Inflammatory macrophage treated with lipopolysaccharide for 1 hour (primary cell): Measurements from ENCODE around the gene HEATR1.
"Not testable (repeated sequence)": the region's sequence is repeated elsewhere in the genome, so short reads cannot be mapped to it uniquely, and the experiment has no call there.

ENCODE experiments used
- DNase-seq, 2 donors: peaks; one replicate each; pipeline ENCODE4 v3.0.0-alpha.2; 2020 to 2022

Gene HEATR1

DNA sequence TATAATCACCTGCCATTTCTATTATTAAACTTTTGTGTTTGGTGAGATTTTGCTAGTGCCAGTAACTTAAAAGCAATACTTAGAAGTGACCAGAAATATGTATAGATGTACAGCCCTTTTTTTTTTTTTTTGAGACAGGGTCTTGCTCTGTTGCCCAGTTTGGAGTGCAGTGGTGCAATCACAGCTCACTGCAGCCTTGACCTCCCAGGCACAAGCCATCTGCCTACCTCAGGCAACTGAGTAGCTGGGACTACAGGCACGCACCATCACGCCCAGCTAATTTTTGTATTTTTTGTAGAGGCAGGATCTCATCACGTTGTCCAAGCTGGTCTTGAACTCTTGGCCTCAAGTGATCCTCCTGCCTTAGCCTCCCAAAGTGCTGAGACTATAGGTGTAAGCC lies 23.9 kb downstream of the HEATR1 start:
- not testable (repeated sequence) for DNase-seq

- DNase-seq: no peak
Measured at GRCh38 chr1:236578661-236579060, 25.7 kb downstream of the HEATR1 start.

DNA sequence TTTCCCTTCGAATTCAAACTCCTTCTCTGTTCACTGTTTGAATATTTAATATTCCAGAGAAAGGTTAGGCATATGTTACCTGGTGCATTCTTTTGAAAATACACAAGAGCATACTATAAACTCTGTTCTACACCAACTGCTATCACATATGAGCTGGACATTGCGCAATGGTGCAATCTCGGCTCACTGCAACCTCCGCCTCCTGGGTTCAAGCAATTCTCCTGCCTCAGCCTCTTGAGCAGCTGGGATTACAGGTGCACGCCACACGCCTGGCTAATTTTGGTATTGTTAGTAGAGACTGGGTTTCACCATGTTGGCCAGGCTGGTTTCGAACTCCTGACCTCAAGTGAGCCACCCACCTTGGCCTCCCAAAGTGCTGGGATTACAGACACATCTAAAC lies 27.3 kb downstream of the HEATR1 start:
- not testable (repeated sequence) for DNase-seq

DNA sequence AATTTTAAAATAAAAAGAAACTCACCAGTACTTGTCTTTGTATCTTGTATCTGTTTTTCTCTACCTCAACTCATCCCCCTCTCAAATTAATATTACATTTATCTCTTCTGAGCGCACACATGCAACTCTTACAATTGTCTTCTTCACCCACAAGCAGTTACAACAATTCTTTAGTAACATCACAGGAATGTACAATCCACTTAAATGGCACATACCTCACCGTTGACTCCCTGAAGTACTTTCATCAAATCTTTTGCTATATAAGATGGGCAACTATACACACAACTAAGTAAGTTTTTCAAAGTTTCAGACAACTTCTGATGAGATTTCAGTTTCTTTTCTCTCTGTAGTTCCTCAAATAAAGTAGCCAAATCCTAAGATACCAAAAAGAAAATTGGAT lies 28.3 kb downstream of the HEATR1 start:
- DNase-seq: no peak

GRCh38 chr1:236575523-236575922 lies 28.8 kb downstream of the HEATR1 start:
- no peak for DNase-seq

DNA sequence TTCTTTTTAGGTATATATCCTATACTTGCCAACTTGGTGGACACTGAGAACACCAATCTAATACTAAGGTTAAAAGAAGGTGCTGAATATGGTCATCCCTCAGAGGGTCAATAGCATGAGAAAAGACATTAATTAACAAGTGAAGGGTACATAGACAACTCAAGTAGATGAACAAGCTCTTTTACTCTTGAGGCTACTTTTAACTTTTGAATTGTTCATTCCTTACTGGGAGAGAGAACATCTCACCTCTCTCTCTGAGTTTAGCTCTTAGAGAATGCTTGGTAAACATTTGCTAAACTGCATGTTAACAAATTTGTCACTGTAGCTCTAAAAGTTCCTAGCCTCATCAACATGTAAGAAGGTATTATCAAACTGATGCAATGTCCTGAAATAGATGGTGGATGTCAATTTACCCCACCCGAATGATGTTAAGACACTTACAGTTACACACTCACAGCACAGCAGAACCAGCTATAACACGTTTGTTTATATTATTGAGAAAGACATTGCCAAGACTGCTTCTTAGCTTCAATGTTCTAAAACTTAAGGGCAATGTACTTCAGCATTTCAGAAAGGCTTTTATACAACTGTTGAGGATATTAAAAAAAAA lies 35.9 kb downstream of the HEATR1 start:
- DNase-seq: no peak

GRCh38 chr1:236565530-236565929 lies 38.8 kb downstream of the HEATR1 start:
- no peak for DNase-seq

- no peak for DNase-seq
Measured at GRCh38 chr1:236561976-236562375, 42.3 kb downstream of the HEATR1 start.

DNA sequence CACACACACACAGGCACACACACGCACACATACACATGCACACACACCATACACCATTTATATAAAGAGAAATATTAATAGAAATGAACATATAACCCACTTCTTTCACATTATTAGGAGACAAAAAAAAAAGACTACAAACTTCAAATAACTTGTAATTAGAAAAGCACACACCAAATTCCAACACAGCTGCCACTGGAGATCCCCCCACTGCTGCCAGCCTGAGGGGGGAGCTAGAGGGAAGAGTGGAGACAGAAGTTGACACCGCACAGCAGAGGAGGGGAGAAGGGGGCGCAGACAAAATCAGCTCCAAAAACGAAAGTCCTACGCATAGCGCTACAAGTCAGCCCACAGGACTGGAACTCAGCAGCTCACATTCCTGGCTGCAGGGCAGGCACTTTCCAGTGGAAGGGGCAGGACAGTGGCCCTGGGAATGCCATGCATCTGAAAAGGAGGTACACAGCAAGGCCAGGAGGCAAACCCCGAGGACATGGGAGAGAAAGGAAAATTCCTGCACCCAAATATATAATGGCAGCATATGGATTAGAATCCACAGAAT lies 44.0 kb downstream of the HEATR1 start:
- DNase-seq: no peak

GRCh38 chr1:236558846-236559245 lies 45.5 kb downstream of the HEATR1 start:
- DNase-seq: no peak

DNA sequence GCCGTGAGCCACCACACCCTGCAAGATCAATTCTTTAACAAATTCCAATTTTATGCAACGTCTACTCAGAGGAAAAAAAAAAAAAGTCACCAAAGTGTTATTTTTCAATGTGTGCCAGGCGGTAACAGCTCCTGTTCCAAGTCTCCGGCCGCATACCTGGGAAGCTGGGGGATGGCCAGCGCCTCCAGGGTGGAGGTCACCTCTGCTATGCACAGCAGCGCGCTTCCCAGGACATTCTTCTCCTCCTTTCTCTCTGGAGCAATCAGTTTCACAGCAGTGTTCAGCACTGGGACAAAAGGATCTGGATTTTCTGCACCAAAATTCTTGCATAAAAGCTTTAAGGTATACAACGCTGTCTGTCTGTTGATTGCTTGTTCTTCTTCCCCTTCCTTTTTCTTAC lies 46.2 kb downstream of the HEATR1 start:
- no peak for DNase-seq

DNA sequence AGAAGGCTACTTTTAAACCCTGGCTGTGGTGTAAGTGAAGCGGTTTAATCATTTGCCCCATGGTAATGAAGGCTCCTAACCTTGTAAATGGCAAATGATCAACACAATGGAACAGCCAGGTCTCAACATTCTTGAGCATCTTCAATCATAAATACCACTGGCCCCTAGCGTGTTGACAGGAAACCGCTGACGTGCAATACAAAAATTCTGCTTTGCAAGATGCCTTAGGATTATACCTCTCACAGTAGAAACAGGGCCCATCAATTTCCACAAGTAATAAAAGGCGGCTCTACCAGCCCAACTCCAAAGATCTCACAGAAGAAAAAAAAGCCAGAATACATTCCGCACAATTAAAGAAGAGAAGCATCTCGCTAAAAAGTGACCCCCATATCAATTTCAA lies 47.7 kb downstream of the HEATR1 start:
- DNase-seq: no peak

DNA sequence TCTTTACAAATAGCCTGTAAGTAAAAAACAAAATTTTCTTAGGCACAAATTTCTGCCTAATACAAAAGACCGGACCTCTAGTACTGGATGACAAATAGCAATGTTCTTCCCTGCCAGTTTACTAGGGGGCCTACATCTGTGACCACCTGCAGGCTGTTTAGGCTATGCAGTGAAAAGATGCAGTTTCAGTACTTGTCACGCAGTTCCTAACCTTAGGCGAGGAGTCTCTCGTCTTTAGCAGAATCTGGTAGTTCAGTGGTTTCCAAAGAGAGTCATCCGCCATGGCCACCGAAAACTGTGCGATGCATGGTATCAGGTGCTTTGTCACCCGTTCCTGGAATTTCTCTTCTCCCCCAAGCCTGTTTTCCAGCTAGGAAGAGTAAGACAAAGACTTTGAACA lies 50.9 kb downstream of the HEATR1 start:
- DNase-seq: no peak

DNA sequence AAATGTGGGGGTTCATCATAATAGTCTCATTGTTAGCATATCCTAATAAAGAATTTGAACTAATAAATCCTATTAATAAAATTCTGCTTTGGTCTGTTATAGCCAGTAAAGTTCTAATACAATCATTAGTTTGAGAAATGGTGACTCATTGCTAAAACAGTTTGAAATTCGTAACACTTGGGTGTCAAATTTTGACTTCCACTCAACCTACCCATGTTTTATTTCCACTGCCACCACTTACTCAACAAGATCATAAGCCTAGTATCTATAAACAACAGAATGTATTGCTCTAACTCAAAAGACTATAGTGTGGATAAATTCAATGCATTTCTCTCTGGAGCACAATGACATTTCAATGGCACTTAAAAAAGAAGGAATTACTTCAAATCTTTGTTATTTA lies 51.4 kb downstream of the HEATR1 start:
- no peak for DNase-seq

DNA sequence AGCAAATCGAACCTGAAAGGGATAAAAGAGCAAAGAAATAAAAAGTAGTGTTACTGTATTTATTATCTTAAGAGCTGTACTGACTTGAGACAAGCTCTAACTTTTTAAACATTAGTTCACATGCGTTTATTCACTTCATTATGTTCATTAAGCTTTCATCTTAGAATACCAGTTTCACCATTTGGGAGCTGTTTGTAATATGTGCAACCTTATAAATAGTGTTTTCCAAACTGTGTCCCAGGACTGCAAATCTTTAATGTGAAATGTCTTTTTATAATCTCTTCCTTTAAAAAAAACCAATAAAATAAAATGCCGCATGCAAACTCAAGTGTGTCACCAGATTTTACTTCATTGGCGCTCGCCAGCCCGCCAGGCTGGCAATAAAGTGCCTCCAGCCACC lies 52.2 kb downstream of the HEATR1 start:
- no peak for DNase-seq

DNA sequence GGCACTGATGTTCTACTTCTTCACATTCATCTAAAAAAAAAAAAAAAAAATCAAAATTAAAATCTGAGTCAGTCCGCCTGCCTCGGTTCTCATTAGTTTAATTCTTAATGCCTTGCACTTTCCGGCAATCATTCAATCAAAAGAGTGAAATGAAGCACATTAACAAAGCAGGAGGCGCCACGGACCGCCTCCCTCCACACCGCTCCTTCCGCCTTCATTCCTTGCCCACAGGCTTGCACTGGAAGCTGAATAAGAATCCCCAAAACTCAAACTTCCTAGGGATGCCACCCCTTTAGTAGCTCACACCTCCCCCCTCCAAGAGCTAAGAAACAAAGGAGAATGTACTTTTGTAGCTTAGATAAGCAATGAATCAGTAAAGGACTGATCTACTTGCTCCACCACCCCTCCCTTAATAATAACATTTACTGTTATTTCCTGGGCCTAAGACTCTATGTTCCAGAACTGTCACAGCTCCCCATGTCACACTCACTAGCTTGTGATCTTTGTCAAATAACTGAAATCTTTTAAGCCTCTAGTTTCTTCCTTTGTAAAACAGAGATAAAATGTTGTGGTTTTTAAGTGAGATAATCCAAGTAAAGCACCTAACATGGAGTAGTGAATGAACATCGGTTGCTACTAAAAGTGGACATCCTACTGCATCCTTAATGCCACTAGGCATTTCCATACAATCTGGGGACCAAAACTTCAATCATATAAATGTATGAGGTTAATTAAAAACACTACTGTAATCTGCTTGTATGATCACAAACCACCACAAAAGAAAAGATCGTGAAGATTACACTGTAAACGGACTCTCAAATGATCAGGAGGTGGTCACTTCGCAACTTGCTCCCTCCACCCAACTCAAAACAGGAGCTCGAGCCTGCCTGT lies 53.1 kb downstream of the HEATR1 start:
- DNase-seq: no peak

DNA sequence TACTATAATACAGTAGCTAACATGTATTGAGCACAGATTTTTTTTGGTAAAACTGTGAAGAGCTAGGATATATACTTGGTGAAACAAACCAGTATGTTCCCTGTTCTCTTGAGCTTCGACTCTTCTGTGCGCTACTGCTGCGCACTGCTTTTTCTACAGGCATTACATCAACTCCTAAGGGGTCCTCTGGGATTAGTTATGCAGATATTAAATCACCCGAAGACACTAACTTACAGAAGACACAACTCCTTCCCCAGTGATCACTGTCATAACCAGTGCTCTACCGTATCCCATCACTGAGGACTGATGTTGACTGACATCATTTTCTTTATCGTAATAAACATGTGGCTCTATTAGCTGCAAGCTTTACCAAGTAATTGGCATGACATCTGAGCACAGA lies 55.9 kb downstream of the HEATR1 start:
- no peak for DNase-seq

GRCh38 chr1:236545621-236546169 lies 58.6 kb downstream of the HEATR1 start:
- DNase-seq: no peak

- no peak for DNase-seq
Measured at GRCh38 chr1:236543065-236543669, 61.1 kb downstream of the HEATR1 start.

GRCh38 chr1:236541710-236542109 lies 62.6 kb downstream of the HEATR1 start:
- DNase-seq: no peak

GRCh38 chr1:236540813-236541465 lies 63.4 kb downstream of the HEATR1 start:
- no peak for DNase-seq

DNA sequence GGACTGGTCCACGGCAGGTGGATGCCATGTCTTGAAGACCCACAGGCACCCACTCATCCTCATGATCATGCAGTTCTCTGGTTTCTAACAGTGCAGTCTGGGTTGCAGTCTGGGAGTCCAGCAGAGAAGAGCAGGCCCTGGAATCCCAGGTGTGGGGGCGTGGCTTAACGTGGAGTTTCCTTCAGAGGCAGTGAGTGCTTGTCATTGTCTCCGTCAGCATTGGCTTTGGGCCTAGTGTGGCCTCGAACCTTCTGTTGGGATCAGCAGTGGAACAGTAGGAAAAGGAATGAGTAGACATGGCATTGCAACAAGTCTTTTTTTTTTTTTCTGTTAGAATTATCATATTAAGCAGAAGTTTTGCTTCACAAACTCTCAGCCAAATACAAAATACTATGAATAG lies 67.8 kb downstream of the HEATR1 start:
- DNase-seq: no peak

DNA sequence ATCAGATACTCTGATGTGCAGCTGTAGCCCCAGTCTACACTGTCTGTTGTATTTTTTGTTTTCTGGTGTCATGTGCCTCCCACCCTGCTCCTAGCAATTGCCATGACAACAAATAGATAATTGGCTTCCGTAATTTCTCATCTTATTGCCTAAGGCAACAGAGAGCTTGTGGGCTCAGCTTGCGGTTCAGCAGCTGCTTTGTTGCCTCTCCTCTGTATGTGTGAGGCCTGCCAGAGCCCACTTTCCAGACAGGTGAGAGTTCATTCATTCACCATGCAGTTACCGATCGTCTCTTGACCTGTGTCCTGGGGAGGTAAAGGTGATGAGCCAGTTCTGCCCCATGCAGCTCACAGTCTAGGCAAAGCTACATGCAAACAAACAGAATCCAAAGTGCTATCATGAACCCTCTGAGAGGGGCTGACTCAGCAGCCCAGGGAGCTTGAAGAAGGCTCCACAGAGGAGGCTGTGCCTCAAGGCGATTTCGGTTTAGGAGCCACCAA lies 68.6 kb downstream of the HEATR1 start:
- no peak for DNase-seq
